GM12878 (cell line): ENCODE results near the gene SNN. TPM values are rescaled to one million over a fixed set of nuclear protein-coding genes. Genes with fewer than 3 reads are reported as not detected.

Experiments used
- ATAC-seq: fragments of 200-7000 bp; cut with Tn5 transposase; 3 replicates; pipeline ENCODE4 v1.9.1; 2020; ENCODE audit warnings: mild to moderate bottlenecking, moderate library complexity
- BruUV-seq: library from RNA; stranded (reverse); fragments of 400-500 nt; replicated peaks from 2 replicates; lab custom pipeline; 2021; lab: Mats Ljungman, UMichigan
- CTCF ChIA-PET: fragments of 300-600 bp; sonication (Branson Sonifier 250); formaldehyde crosslinking; extraction: SDS; loops from one replicate; lab custom pipeline; 2021; ENCODE audit warnings: inconsistent platforms; lab: Yijun Ruan, JAX
- POLR2A ChIA-PET: fragments of 350-600 bp; formaldehyde crosslinking; extraction: SDS; loops from one replicate; lab custom pipeline; 2021; ENCODE audit warnings: inconsistent platforms; lab: Charles Lee
- RAD21 ChIA-PET: fragments of 300-600 bp; sonication (Branson Sonifier 250); formaldehyde crosslinking; loops from one replicate; lab custom pipeline; 2023; ENCODE audit warnings: antibody characterized with exemption; ENCODE audit not compliant: unreplicated experiment; lab: Charles Lee
- SMC1A ChIA-PET: fragments of 300-600 bp; sonication (Branson Sonifier 250); formaldehyde crosslinking; loops from one replicate; lab custom pipeline; 2023; ENCODE audit not compliant: unreplicated experiment, uncharacterized antibody; lab: Charles Lee
- DNase-seq: peaks from one replicate; pipeline ENCODE4 v3.0.0-alpha.2; 2011; ENCODE audit warnings: low read depth, low spot score
- FAIRE-seq: peaks from 3 replicates; lab custom pipeline; 2011; peaks lifted over from hg19 to GRCh38; lab: Jason Lieb, UNC
- H2AFZ ChIP-seq: 2 replicates; pipeline ENCODE4 v1.6.0; 2011; ENCODE audit warnings: low read depth, low read length, control low read depth; ENCODE audit not compliant: control insufficient read depth
- H3K27ac ChIP-seq: 2 replicates; pipeline ENCODE4 v1.5.1; 2011; ENCODE audit warnings: control low read depth; ENCODE audit not compliant: control insufficient read depth, insufficient read depth
- H3K27me3 ChIP-seq, 2 experiments: replicated peaks in 1 of 2; 2 replicates each; pipeline versions ENCODE4 v1.6.0 to v1.6.1; 2011; ENCODE audit warnings: low read length in 1 of 2; ENCODE audit not compliant: control insufficient read depth in 2 of 2, insufficient read depth in 2 of 2
- H3K36me3 ChIP-seq, 2 experiments: 2 replicates each; pipeline ENCODE4 v1.5.1; 2011; ENCODE audit warnings: low read length in 1 of 2; ENCODE audit not compliant: control insufficient read depth in 2 of 2, insufficient read depth in 2 of 2
- H3K4me1 ChIP-seq: 2 replicates; pipeline ENCODE4 v1.6.1; 2011; ENCODE audit warnings: mild to moderate bottlenecking, low read length, moderate library complexity, mixed read lengths; ENCODE audit not compliant: control insufficient read depth, insufficient read depth
- H3K4me2 ChIP-seq: 2 replicates; pipeline ENCODE4 v1.6.0; 2011; ENCODE audit warnings: control low read depth; ENCODE audit not compliant: control insufficient read depth, insufficient read depth
- H3K4me3 ChIP-seq: fragments of 200-600 bp; sonication (generic); 2 replicates; pipeline ENCODE4 v1.5.1; 2016
- H3K79me2 ChIP-seq: 2 replicates; pipeline ENCODE4 v1.6.0; 2011; ENCODE audit warnings: low read length; ENCODE audit not compliant: control insufficient read depth, insufficient read depth
- H3K9ac ChIP-seq: 2 replicates; pipeline ENCODE4 v1.8.0; 2011; ENCODE audit warnings: low read length, control low read depth, mixed read lengths; ENCODE audit not compliant: control insufficient read depth, insufficient read depth
- H3K9me3 ChIP-seq: replicated peaks from 3 replicates; pipeline ENCODE4 v1.5.1; 2011; ENCODE audit warnings: mild to moderate bottlenecking, low read length; ENCODE audit not compliant: control insufficient read depth, insufficient read depth
- H4K20me1 ChIP-seq: 2 replicates; pipeline ENCODE4 v1.6.0; 2011; ENCODE audit not compliant: control insufficient read depth, insufficient read depth
- BHLHE40 ChIP-seq, 2 experiments: fragments of 450-650 bp in 1 of 2; IDR thresholded peaks; 2 replicates each; pipeline ENCODE4 v1.6.1; 2011 to 2017; ENCODE audit warnings: low read depth in 2 of 2, borderline replicate concordance in 1 of 2, improper control_type of control experiment in 1 of 2, low read length in 1 of 2, mild to moderate bottlenecking in 1 of 2
- ESRRA ChIP-seq: IDR thresholded peaks from 2 replicates; pipeline ENCODE4 v1.6.1; 2012; ENCODE audit warnings: mild to moderate bottlenecking, low read length, improper control_type of control experiment
- FOXK2 ChIP-seq: fragments of 450-650 bp; IDR thresholded peaks from 2 replicates; pipeline ENCODE4 v1.6.1; 2017; ENCODE audit warnings: mild to moderate bottlenecking, moderate library complexity
- NR2C1 ChIP-seq: fragments of 450-650 bp; IDR thresholded peaks from 2 replicates; pipeline ENCODE4 v1.6.1; 2017; ENCODE audit warnings: antibody characterized with exemption, mild to moderate bottlenecking, moderate library complexity
- SPI1 ChIP-seq: IDR thresholded peaks from 2 replicates; pipeline ENCODE4 v1.6.1; 2011; ENCODE audit warnings: low read depth, mild to moderate bottlenecking, low read length, moderate library complexity, borderline replicate concordance; ENCODE audit not compliant: insufficient read depth
- SREBF2 ChIP-seq: IDR thresholded peaks from 2 replicates; pipeline ENCODE4 v1.6.1; 2012; ENCODE audit warnings: mild to moderate bottlenecking, low read length
- WGBS: methylation state at CpG from one replicate; pipeline ENCODE4 v1.1.6; 2016; ENCODE audit warnings: low lambda C conversion rate; ENCODE audit not compliant: insufficient replicate concordance, insufficient coverage; ENCODE audit errors: missing lambda C conversion rate; 5-methylcytosine and 5-hydroxymethylcytosine counted together
- in situ Hi-C: fragments of 300-500 bp; cut with MboI; formaldehyde crosslinking; loops from 9 replicates; pipeline ENCODE4 v1.14.3; 2018; ENCODE audit warnings: mixed read lengths
- intact Hi-C: fragments of 100-400 bp; cut with micrococcal nuclease; formaldehyde crosslinking; loops from one replicate; pipeline ENCODE4 v1.14.2; 2022; ENCODE audit not compliant: unreplicated experiment
- polyA plus RNA-seq, 11 experiments: library from polyadenylated mRNA; depleted of rRNA in 4 of 11; unstranded in 6 of 11; stranded (reverse) in 5 of 11; fragments of >200 nt; fragmentation: Nextera tagmentation in 4 of 11; fragmentation: Illumina TruSeq in 1 of 11; extraction: Ambion mirVana in 4 of 11; extraction: Trizol in 1 of 11; gene quantifications; 1 replicate in 1 of 11; 2 replicates in 10 of 11; pipeline versions ENCODE4 v1.2.1 to v1.2.3, GENCODE V29; 2011 to 2016; ENCODE audit warnings: inconsistent platforms in 2 of 11, missing spikeins in 2 of 11, low read depth in 1 of 11
- total RNA-seq, 4 experiments: library from RNA; depleted of rRNA in 3 of 4; stranded (reverse); fragments of >200 nt in 3 of 4; fragmentation: Illumina TruSeq in 1 of 4; extraction: Trizol in 1 of 4; gene quantifications; 2 replicates each; pipeline versions ENCODE4 v1.2.1 to v1.2.3, GENCODE V29; 2013 to 2021
- TF ChIP-seq, protein P1 (sequence below): fragments of 450-650 bp; IDR thresholded peaks from 2 replicates; pipeline ENCODE4 v1.6.1; 2017; ENCODE audit warnings: mild to moderate bottlenecking, low read depth, inconsistent platforms; ENCODE audit not compliant: poor library complexity, severe bottlenecking
- TF ChIP-seq, protein P2 (sequence below): fragments of 450-650 bp; IDR thresholded peaks from 2 replicates; pipeline ENCODE4 v1.6.1; 2018; ENCODE audit warnings: mild to moderate bottlenecking, low read depth, moderate library complexity; ENCODE audit not compliant: partially characterized antibody
- TF ChIP-seq, protein P3 (sequence below): IDR thresholded peaks from 2 replicates; pipeline ENCODE4 v1.6.1; 2012; ENCODE audit warnings: low read depth, low read length, improper control_type of control experiment

The SNN gene
- total and polyA plus RNA-seq, 10 of the 15 experiments (the other 5 are each of a cell fraction or from before 2014, with no cell fraction given): 2.2 to 43.4 (median 27.8) TPM

DNA sequence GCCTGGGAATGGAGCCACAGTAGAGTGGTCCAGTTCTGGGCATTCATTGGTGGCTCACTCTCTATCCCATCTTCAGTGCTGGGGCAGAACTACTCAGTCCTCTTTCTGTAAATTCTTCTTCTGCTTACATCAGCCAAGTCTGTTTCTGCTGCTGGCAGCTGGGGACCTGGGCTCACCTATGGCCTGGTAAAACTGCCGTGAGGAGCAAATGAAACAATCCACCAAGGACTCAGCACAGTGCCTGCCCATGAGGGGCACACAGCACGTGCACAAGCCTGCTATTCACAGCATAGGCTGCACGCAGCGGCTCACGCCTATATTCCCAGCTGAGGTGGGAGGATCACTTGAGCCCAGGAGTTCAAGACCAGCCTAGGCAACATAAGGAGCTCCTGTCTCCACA is 30.9 kb upstream of the SNN start:
- no peaks in the 10 kb centered on the region for H4K20me1 ChIP-seq
- no TSS peak for BruUV-seq
- ChIA-PET CTCF (interaction anchor here (0.9 to 3.2 kb wide), 5 partner anchors 9 to 229 kb away, joined by 3 to 26 read pairs (median 3); no protein-coding TSS in a partner anchor), RAD21 (interaction anchor here (1.2 to 3.2 kb wide), 2 partner anchors 105 to 229 kb away, joined by 4 to 15 read pairs; no protein-coding TSS in a partner anchor), SMC1A (interaction anchor here (4.7 kb wide), 1 partner anchor 106 kb away, joined by 25 read pairs; no protein-coding TSS in a partner anchor), POLR2A (interaction anchor here (0.6 to 0.7 kb wide), 2 partner anchors 13 to 21 kb away, joined by 3 to 7 read pairs; no protein-coding TSS in a partner anchor)
- H3K36me3 ChIP-seq: no peaks in the 10 kb centered on the region
- H3K4me1 ChIP-seq: no peaks in the 10 kb centered on the region
- in situ Hi-C loops (no loop called here), intact Hi-C loops (no loop called here)
- no peak overlapping the region for H2AFZ ChIP-seq
- no peaks in the 10 kb centered on the region for H3K9me3 ChIP-seq
- no peaks in the 10 kb centered on the region; a peak in 1 of 4 replicates for H3K27me3 ChIP-seq
- ATAC-seq (no peak), FAIRE-seq (no peak), DNase-seq (no peak)
- WGBS: 59% methylated on average over 5 of the region's 5 CpGs
- H3K4me2 ChIP-seq: no peak overlapping the region
- H3K4me3 ChIP-seq: no peak overlapping the region
- no peak overlapping the region for H3K27ac ChIP-seq
- H3K9ac ChIP-seq: no peak overlapping the region
- H3K79me2 ChIP-seq: no peaks in the 10 kb centered on the region
- TF ChIP-seq, protein P1, sequence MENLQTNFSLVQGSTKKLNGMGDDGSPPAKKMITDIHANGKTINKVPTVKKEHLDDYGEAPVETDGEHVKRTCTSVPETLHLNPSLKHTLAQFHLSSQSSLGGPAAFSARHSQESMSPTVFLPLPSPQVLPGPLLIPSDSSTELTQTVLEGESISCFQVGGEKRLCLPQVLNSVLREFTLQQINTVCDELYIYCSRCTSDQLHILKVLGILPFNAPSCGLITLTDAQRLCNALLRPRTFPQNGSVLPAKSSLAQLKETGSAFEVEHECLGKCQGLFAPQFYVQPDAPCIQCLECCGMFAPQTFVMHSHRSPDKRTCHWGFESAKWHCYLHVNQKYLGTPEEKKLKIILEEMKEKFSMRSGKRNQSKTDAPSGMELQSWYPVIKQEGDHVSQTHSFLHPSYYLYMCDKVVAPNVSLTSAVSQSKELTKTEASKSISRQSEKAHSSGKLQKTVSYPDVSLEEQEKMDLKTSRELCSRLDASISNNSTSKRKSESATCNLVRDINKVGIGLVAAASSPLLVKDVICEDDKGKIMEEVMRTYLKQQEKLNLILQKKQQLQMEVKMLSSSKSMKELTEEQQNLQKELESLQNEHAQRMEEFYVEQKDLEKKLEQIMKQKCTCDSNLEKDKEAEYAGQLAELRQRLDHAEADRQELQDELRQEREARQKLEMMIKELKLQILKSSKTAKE: no peak
- no peak for TF ChIP-seq FOXK2

DNA sequence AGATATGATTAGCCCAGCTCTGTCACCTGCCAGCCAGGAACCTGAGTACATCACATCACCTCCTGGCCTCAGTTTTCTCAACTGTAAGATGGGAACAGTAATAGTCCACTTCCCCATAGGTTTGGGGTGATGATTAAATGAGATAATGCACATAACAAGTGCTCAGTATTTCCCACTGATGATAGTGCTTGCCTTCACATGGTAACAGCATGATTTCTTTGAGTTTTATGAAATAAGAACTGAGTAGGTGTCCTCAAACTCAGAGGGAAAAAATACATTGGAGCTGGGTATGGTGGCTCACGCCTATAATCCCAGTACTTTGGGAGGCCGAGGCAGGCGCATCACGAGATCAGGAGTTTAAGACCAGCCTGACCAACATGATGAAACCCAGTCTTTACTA is 30.1 kb upstream of the SNN start:
- Histone ChIP-seq H3K9ac (no peak overlapping the region), H3K4me2 (no peak overlapping the region), H3K79me2 (no peaks in the 10 kb centered on the region), H3K27ac (no peak overlapping the region), H3K36me3 (no peaks in the 10 kb centered on the region), H3K4me1 (no peaks in the 10 kb centered on the region), H2AFZ (no peak overlapping the region), H4K20me1 (no peaks in the 10 kb centered on the region), H3K9me3 (no peaks in the 10 kb centered on the region), H3K4me3 (no peak overlapping the region), H3K27me3 (no peaks in the 10 kb centered on the region; a peak in 1 of 4 replicates)
- ATAC-seq: no peak
- whole genome bisulfite sequencing: 24% methylated on average over 4 of the region's 4 CpGs
- no peak for DNase-seq
- BruUV-seq: no TSS peak
- intact Hi-C loops: no loop called here
- ChIA-PET SMC1A (interaction anchor here (0.6 to 4.7 kb wide), 5 partner anchors 18 to 213 kb away, joined by 3 to 25 read pairs (median 3); no protein-coding TSS in a partner anchor), POLR2A (interaction anchor here (0.6 kb wide), 1 partner anchor 22 kb away, joined by 7 read pairs; no protein-coding TSS in a partner anchor), RAD21 (interaction anchor here (1.3 kb wide), 1 partner anchor 107 kb away, joined by 4 read pairs; no protein-coding TSS in a partner anchor), CTCF (interaction anchor here (0.9 to 3.2 kb wide), 4 partner anchors 8 to 230 kb away, joined by 3 to 26 read pairs (median 14); no protein-coding TSS in a partner anchor)
- no peak for FAIRE-seq
- in situ Hi-C loops: no loop called here
- TF ChIP-seq ESRRA (no peak), NR2C1 (no peak), SPI1 (no peak), SREBF2 (no peak), BHLHE40 (IDR thresholded peaks at IDR 0.05; ENCODE audit: borderline replicate concordance in 1 of 2, low read depth in 2 of 2, low read length in 1 of 2) (no peak)
- TF ChIP-seq, protein P2, sequence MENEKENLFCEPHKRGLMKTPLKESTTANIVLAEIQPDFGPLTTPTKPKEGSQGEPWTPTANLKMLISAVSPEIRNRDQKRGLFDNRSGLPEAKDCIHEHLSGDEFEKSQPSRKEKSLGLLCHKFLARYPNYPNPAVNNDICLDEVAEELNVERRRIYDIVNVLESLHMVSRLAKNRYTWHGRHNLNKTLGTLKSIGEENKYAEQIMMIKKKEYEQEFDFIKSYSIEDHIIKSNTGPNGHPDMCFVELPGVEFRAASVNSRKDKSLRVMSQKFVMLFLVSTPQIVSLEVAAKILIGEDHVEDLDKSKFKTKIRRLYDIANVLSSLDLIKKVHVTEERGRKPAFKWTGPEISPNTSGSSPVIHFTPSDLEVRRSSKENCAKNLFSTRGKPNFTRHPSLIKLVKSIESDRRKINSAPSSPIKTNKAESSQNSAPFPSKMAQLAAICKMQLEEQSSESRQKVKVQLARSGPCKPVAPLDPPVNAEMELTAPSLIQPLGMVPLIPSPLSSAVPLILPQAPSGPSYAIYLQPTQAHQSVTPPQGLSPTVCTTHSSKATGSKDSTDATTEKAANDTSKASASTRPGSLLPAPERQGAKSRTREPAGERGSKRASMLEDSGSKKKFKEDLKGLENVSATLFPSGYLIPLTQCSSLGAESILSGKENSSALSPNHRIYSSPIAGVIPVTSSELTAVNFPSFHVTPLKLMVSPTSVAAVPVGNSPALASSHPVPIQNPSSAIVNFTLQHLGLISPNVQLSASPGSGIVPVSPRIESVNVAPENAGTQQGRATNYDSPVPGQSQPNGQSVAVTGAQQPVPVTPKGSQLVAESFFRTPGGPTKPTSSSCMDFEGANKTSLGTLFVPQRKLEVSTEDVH: no peak
- TF ChIP-seq, protein P3, sequence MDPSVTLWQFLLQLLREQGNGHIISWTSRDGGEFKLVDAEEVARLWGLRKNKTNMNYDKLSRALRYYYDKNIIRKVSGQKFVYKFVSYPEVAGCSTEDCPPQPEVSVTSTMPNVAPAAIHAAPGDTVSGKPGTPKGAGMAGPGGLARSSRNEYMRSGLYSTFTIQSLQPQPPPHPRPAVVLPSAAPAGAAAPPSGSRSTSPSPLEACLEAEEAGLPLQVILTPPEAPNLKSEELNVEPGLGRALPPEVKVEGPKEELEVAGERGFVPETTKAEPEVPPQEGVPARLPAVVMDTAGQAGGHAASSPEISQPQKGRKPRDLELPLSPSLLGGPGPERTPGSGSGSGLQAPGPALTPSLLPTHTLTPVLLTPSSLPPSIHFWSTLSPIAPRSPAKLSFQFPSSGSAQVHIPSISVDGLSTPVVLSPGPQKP: no peak
